HG03175 (cell line): Measurements from ENCODE around the gene ACRBP.

ENCODE experiments used
- ATAC-seq: cut with Tn5 transposase; IDR thresholded peaks from one replicate; pipeline ENCODE4 v1.9.1; 2021; ENCODE audit warnings: mild to moderate bottlenecking, moderate library complexity; ENCODE audit not compliant: unreplicated experiment

Gene ACRBP

GRCh38 chr12:6650832-6651231 is 3.6 kb upstream of the ACRBP start:
- no peak for ATAC-seq

- ATAC-seq = no peak
These were observed 753 bp downstream of the ACRBP start for GRCh38 chr12:6646276-6647082.

- ATAC-seq = no peak
These were observed 2.3 kb downstream of the ACRBP start for GRCh38 chr12:6644903-6645302.

GRCh38 chr12:6644257-6644596 is 3.0 kb downstream of the ACRBP start:
- ATAC-seq = no peak

GRCh38 chr12:6643569-6644256 is 3.5 kb downstream of the ACRBP start:
- no peak for ATAC-seq

GRCh38 chr12:6641131-6641530 is 6.1 kb downstream of the ACRBP start:
- ATAC-seq = no peak

GRCh38 chr12:6640497-6640896 is 6.7 kb downstream of the ACRBP start:
- ATAC-seq = no peak

GRCh38 chr12:6639151-6639801 is 8.0 kb downstream of the ACRBP start:
- ATAC-seq = no peak

GRCh38 chr12:6638305-6638704 is 8.9 kb downstream of the ACRBP start:
- ATAC-seq = no peak

- ATAC-seq = peak; percentile 43
These were observed 11.2 kb downstream of the ACRBP start, which contains the start of gene LPAR5 for GRCh38 chr12:6635856-6636531. LPAR5 (minus strand) TSS chr12:6635959; CDS start chr12:6621248, 14,711 bp downstream.

- ATAC-seq = peak; percentile 43
These were observed 11.8 kb downstream of the ACRBP start for GRCh38 chr12:6635375-6635855.

- ATAC-seq = peak; percentile 51
These were observed 14.9 kb downstream of the ACRBP start for GRCh38 chr12:6632026-6632983.

- no peak for ATAC-seq
These were observed 15.7 kb downstream of the ACRBP start for GRCh38 chr12:6631549-6631961.

GRCh38 chr12:6630736-6631135 is 16.5 kb downstream of the ACRBP start:
- no peak for ATAC-seq

- ATAC-seq = no peak
These were observed 19.6 kb downstream of the ACRBP start for GRCh38 chr12:6627616-6628015.

- ATAC-seq = no peak
These were observed 20.5 kb downstream of the ACRBP start for GRCh38 chr12:6626654-6627283.

GRCh38 chr12:6620885-6621274 is 26.4 kb downstream of the ACRBP start:
- no peak for ATAC-seq

GRCh38 chr12:6620137-6620884 is 26.9 kb downstream of the ACRBP start:
- no peak for ATAC-seq
